Measurements from ENCODE around the gene RAPGEF6. TPM values are rescaled to one million over a fixed set of nuclear protein-coding genes. Genes with fewer than 3 reads are reported as not detected.
A peak's percentile ranks its signal among the peaks of the same experiment; 100 is the strongest.

The RAPGEF6 gene
- polyA plus RNA-seq, 3 donors from 2014 or later, result 9.7 to 17.5 (median 14.5) TPM

GRCh38 chr5:131538177-131538593 is 96.8 kb downstream of the RAPGEF6 start:
- no peak overlapping the region for H3K4me3 Mint-ChIP-seq

GRCh38 chr5:131536850-131537448 is 98.1 kb downstream of the RAPGEF6 start:
- H3K9me3 Mint-ChIP-seq, result no peaks in the 10 kb centered on the region
- no peak for DNase-seq
- no peaks in the 10 kb centered on the region for H3K27me3 Mint-ChIP-seq (ENCODE audit: low read depth in 3 of 3)
- peak overlapping the region in 1 of 5 donors; percentile 0 for H3K4me3 Mint-ChIP-seq
- peaks cover 44 to 86% of the 10 kb centered on the region in 2 donors for H3K4me1 Mint-ChIP-seq
- peak overlapping the region in 4 of 6 donors; percentile 14 to 75 (median 44) for H3K27ac Mint-ChIP-seq
- H3K36me3 Mint-ChIP-seq, result peaks cover 0 to 19% (median 9%) of the 10 kb centered on the region in 3 donors

More at GRCh38 chr5:131538177-131538593, 96.8 kb downstream of the RAPGEF6 start:
- peaks cover 40 to 86% of the 10 kb centered on the region in 2 donors for H3K4me1 Mint-ChIP-seq
- no peaks in the 10 kb centered on the region for H3K27me3 Mint-ChIP-seq (ENCODE audit: low read depth in 3 of 3)
- no peaks in the 10 kb centered on the region for H3K9me3 Mint-ChIP-seq
- H3K27ac Mint-ChIP-seq, result no peak overlapping the region
- no peak for DNase-seq
- peaks cover 0 to 25% (median 16%) of the 10 kb centered on the region in 3 donors for H3K36me3 Mint-ChIP-seq

GRCh38 chr5:131536211-131536826 is 98.7 kb downstream of the RAPGEF6 start:
- Mint-ChIP-seq H3K4me1 (peaks cover 44 to 86% of the 10 kb centered on the region in 2 donors), H3K27ac (peak overlapping the region; percentile 3 to 90 (median 63)), H3K9me3 (no peaks in the 10 kb centered on the region), H3K4me3 (peak overlapping the region in 3 of 5 donors; percentile 0 to 63 (median 39)), H3K36me3 (peaks cover 0 to 12% (median 4%) of the 10 kb centered on the region in 3 donors), H3K27me3 (ENCODE audit: low read depth in 3 of 3) (no peaks in the 10 kb centered on the region)
- DNase-seq, result no peak

GRCh38 chr5:131534974-131535373 is 100.1 kb downstream of the RAPGEF6 start:
- peaks cover 0 to 4% (median 0%) of the 10 kb centered on the region in 3 donors for H3K36me3 Mint-ChIP-seq
- no peaks in the 10 kb centered on the region for H3K27me3 Mint-ChIP-seq (ENCODE audit: low read depth in 3 of 3)
- DNase-seq, result no peak
- no peak overlapping the region for H3K4me3 Mint-ChIP-seq
- peaks cover 51 to 90% of the 10 kb centered on the region in 2 donors for H3K4me1 Mint-ChIP-seq
- H3K9me3 Mint-ChIP-seq, result no peaks in the 10 kb centered on the region
- H3K27ac Mint-ChIP-seq, result peak overlapping the region in 3 of 6 donors; percentile 18 to 65 (median 47)

- no peak for DNase-seq
- Mint-ChIP-seq H3K27ac (peak overlapping the region in 5 of 6 donors; percentile 0 to 79 (median 8)), H3K27me3 (ENCODE audit: low read depth in 3 of 3) (no peaks in the 10 kb centered on the region), H3K4me1 (peaks cover 53 to 90% of the 10 kb centered on the region in 2 donors), H3K36me3 (no peaks in the 10 kb centered on the region), H3K4me3 (peak overlapping the region in 1 of 5 donors; percentile 42), H3K9me3 (no peaks in the 10 kb centered on the region)
Observed at GRCh38 chr5:131533836-131534235, 101.2 kb downstream of the RAPGEF6 start.

- Mint-ChIP-seq H3K27me3 (ENCODE audit: low read depth in 3 of 3) (no peaks in the 10 kb centered on the region), H3K9me3 (no peaks in the 10 kb centered on the region), H3K4me1 (peaks cover 60 to 92% of the 10 kb centered on the region in 2 donors), H3K4me3 (peak overlapping the region; percentile 78 to 86 (median 80)), H3K27ac (peak overlapping the region; percentile 83 to 92 (median 87)), H3K36me3 (no peaks in the 10 kb centered on the region)
- peak in 2 of 3 donors; percentile 22 to 30 for DNase-seq
Observed at GRCh38 chr5:131532031-131532640, 102.9 kb downstream of the RAPGEF6 start.

- Mint-ChIP-seq H3K4me1 (peaks cover 61 to 92% of the 10 kb centered on the region in 2 donors), H3K27ac (peak overlapping the region; percentile 46 to 87 (median 78)), H3K4me3 (peak overlapping the region; percentile 22 to 70 (median 41)), H3K9me3 (no peaks in the 10 kb centered on the region), H3K36me3 (no peaks in the 10 kb centered on the region), H3K27me3 (ENCODE audit: low read depth in 3 of 3) (no peaks in the 10 kb centered on the region)
- DNase-seq, result peak in 1 of 3 donors; percentile 22
Observed at GRCh38 chr5:131530706-131531331, 104.2 kb downstream of the RAPGEF6 start.

GRCh38 chr5:131528682-131529081 is 106.3 kb downstream of the RAPGEF6 start:
- H3K4me3 Mint-ChIP-seq, result peak overlapping the region; percentile 15 to 53 (median 44)
- H3K4me1 Mint-ChIP-seq, result peaks cover 61 to 88% of the 10 kb centered on the region in 2 donors
- DNase-seq, result no peak
- H3K27ac Mint-ChIP-seq, result peak overlapping the region; percentile 55 to 86 (median 80)
- H3K36me3 Mint-ChIP-seq, result no peaks in the 10 kb centered on the region
- no peaks in the 10 kb centered on the region for H3K9me3 Mint-ChIP-seq
- H3K27me3 Mint-ChIP-seq (ENCODE audit: low read depth in 3 of 3), result no peaks in the 10 kb centered on the region

GRCh38 chr5:131525805-131526204 is 109.2 kb downstream of the RAPGEF6 start:
- peaks cover 0 to 4% (median 1%) of the 10 kb centered on the region in 3 donors for H3K36me3 Mint-ChIP-seq
- H3K4me1 Mint-ChIP-seq, result peaks cover 53 to 79% of the 10 kb centered on the region in 2 donors
- no peak for DNase-seq
- peak overlapping the region in 5 of 6 donors; percentile 1 to 71 (median 45) for H3K27ac Mint-ChIP-seq
- peaks cover 0 to 2% (median 0%) of the 10 kb centered on the region in 3 donors for H3K27me3 Mint-ChIP-seq (ENCODE audit: low read depth in 3 of 3)
- no peaks in the 10 kb centered on the region for H3K9me3 Mint-ChIP-seq
- no peak overlapping the region for H3K4me3 Mint-ChIP-seq

GRCh38 chr5:131524431-131524830 is 110.6 kb downstream of the RAPGEF6 start:
- Mint-ChIP-seq H3K4me3 (no peak overlapping the region), H3K27me3 (ENCODE audit: low read depth in 3 of 3) (peaks cover 0 to 2% (median 0%) of the 10 kb centered on the region in 3 donors), H3K4me1 (peaks cover 45 to 66% of the 10 kb centered on the region in 2 donors), H3K27ac (peak overlapping the region in 1 of 6 donors; percentile 47), H3K36me3 (peaks cover 5 to 12% (median 8%) of the 10 kb centered on the region in 3 donors), H3K9me3 (no peaks in the 10 kb centered on the region)
- DNase-seq, result no peak

- Mint-ChIP-seq H3K9me3 (no peaks in the 10 kb centered on the region), H3K27me3 (ENCODE audit: low read depth in 3 of 3) (peaks cover 0 to 2% (median 0%) of the 10 kb centered on the region in 3 donors), H3K4me3 (no peak overlapping the region), H3K27ac (peak overlapping the region in 3 of 6 donors; percentile 18 to 57 (median 46)), H3K4me1 (peaks cover 37 to 58% of the 10 kb centered on the region in 2 donors), H3K36me3 (peaks cover 5 to 18% (median 10%) of the 10 kb centered on the region in 3 donors)
- DNase-seq, result no peak
Observed at GRCh38 chr5:131523500-131524185, 111.4 kb downstream of the RAPGEF6 start.

- Mint-ChIP-seq H3K9me3 (no peaks in the 10 kb centered on the region), H3K27me3 (ENCODE audit: low read depth in 3 of 3) (peaks cover 0 to 2% (median 2%) of the 10 kb centered on the region in 3 donors), H3K27ac (no peak overlapping the region), H3K4me1 (peaks cover 32 to 54% of the 10 kb centered on the region in 2 donors), H3K36me3 (peaks cover 5 to 18% (median 10%) of the 10 kb centered on the region in 3 donors), H3K4me3 (no peak overlapping the region)
- no peak for DNase-seq
Observed at GRCh38 chr5:131521252-131521651, 113.8 kb downstream of the RAPGEF6 start.

GRCh38 chr5:131515348-131515747 is 119.7 kb downstream of the RAPGEF6 start:
- H3K4me1 Mint-ChIP-seq, result peaks cover 49 to 65% of the 10 kb centered on the region in 2 donors
- peaks cover 3 to 20% (median 11%) of the 10 kb centered on the region in 3 donors for H3K36me3 Mint-ChIP-seq
- H3K27me3 Mint-ChIP-seq (ENCODE audit: low read depth in 3 of 3), result peaks cover 0 to 2% (median 2%) of the 10 kb centered on the region in 3 donors
- H3K4me3 Mint-ChIP-seq, result peak overlapping the region; percentile 80 to 95 (median 88)
- peak overlapping the region; percentile 93 to 100 (median 96) for H3K27ac Mint-ChIP-seq
- H3K9me3 Mint-ChIP-seq, result no peaks in the 10 kb centered on the region
- DNase-seq, result no peak

Measured in immature natural killer cell (primary cell).